GM19438 (cell line): ENCODE data around the gene CDH18.

ENCODE experiments used
- ATAC-seq: cut with Tn5 transposase; IDR thresholded peaks from one replicate; pipeline ENCODE4 v1.9.1; 2021; ENCODE audit warnings: low read depth; ENCODE audit not compliant: unreplicated experiment

CDH18 gene, protein sequence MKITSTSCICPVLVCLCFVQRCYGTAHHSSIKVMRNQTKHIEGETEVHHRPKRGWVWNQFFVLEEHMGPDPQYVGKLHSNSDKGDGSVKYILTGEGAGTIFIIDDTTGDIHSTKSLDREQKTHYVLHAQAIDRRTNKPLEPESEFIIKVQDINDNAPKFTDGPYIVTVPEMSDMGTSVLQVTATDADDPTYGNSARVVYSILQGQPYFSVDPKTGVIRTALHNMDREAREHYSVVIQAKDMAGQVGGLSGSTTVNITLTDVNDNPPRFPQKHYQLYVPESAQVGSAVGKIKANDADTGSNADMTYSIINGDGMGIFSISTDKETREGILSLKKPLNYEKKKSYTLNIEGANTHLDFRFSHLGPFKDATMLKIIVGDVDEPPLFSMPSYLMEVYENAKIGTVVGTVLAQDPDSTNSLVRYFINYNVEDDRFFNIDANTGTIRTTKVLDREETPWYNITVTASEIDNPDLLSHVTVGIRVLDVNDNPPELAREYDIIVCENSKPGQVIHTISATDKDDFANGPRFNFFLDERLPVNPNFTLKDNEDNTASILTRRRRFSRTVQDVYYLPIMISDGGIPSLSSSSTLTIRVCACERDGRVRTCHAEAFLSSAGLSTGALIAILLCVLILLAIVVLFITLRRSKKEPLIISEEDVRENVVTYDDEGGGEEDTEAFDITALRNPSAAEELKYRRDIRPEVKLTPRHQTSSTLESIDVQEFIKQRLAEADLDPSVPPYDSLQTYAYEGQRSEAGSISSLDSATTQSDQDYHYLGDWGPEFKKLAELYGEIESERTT

DNA sequence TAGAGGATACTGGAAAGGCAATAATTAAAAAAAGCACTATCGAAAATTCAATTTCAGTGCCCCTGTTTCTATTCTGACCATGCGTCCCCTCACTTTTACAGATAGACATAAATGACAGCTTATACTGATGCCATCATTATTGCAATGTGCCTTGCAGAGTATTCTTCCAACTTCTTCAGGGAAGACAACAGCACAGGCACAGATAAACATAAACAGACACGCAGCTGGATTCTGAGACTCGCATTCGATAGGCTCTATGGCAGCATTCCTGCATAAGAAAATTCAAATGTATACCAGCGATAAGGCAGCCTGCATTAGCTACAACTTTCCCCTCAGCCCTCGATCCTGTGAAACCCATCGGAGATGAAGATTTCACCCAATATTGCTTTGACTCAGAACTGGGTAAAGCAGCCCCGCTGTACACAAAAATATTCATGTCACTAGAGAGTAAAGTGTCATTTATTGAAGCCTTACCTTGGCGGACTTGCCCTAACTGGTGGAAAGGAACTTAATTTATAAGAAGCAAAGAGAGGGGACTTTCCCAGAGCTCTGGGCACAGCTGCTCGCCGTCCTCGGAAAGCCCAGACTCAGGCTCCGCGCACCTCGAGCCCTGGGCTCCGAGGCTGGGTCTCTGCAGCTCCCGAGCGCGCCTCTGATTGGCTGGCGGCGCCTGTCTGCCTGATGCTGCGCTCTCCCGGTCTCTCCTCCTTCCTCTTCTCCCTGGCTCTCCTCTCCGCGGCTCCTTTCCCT, at the start of gene CDH18:
CDH18 (minus strand) TSS at position 589 of the 750 bp plus-strand sequence. CDS start 149,214 bp downstream, outside the sequence.
- ATAC-seq, result no peak

DNA sequence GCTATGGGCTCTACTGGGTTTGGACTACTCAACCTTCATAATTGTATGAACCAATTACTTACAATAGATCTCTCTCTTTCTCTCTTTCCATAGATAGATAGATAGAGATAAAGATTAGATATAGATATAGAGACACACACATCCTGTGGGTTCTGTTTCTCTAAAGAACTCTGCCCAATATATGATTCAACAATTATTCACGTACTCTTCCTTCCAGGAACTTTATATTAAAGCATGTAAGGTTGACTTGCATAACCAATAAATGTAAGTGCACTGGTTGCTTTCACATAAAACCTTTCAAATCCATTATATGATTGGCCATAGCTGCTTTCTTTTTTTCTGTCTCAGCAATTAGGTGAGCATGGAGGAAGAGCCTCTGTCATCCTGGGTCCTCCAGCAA, 46.7 kb upstream of the CDH18 start:
- ATAC-seq, result no peak

DNA sequence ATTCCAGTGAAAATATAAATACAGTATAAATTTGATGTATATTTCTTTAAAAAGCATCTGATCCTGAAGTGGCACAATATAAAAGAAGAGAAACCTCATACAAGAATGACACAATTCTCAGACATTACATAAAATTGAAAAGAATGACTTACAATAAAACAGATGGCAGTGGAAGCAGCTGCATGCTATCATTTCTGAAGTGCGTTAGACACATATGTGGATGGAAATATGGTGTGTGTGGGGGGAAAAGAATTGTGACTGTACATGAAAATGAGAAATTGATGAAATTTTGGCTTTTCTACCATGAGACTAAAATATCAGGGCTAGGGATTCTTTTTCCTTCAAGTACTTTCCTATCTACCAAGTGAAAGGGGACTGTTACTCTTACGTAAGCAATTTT, 45.9 kb upstream of the CDH18 start:
- no peak for ATAC-seq

DNA sequence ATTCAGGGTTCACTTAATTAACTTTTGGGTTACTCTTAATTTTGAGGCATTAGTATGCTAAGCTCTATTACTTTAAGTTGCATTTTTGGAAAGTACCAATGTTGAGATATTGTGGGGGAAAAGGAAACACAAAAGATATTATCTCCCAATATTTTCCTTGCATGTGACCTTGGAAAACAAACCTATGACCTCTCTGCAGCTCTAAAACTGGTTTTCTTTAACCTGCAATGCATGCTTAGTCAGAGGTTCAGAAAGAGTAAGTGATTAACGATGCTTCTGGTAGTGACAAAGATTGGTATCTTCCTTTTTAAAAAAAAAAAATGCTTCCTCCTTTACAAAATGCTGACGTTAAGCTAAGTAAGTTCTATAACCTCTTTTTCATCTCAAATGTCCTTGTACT, 44.9 kb upstream of the CDH18 start:
- ATAC-seq, result no peak

DNA sequence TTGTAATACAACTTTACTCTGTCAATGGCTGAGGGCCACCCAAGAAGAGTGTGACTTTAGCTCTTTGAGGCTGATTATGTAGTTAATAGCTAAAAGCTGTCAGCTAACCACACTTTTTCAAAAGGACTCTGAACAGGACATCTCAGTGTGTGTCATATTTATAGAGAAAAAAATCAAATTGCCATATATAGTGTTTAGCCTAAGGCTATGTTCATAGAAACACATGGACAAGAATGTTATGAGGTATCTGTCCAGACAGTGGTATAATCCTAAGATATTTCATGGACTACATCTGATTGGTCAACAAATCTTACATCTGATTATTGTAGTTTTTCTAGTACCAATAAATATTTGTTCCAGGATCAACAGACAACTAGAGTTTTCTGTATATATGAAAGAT, 42.1 kb upstream of the CDH18 start:
- ATAC-seq, result no peak

DNA sequence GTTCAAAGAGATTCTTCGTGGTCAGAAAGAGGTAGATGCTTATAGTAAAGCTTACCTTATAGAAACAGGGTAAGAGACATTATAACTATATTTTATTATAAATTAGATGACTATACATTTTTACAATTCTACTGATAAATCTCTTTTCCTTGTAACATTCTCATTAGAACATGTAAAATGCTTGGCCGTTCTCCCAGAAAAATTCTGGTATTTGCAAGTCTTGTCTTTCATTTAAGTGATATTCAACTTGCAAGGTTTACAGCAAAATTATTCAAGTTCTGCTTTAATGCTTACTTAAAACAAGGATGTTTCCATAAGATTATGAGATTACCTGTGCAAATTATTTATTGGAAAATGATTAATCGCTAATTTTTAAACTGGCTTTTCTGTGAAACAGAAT, 41.3 kb upstream of the CDH18 start:
- ATAC-seq, result no peak

DNA sequence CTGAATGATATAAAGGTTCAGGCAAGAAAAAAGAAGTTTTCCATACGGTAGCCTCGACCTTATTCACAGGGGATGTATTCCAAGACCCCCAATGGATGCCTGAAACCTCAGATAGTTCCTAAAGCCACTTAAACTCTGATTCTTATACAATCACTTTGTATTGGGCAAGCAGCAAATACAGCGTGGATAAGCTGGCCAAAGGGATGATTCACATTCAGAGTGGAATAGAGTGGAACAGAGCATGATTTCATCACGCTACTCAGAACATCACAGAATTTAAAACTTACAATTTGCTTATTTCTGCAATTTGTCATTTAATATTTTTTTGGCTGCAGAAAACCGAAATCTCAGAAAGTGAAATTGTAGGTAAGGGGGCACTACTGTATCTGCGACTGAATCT, 40.5 kb upstream of the CDH18 start:
- ATAC-seq, result no peak

DNA sequence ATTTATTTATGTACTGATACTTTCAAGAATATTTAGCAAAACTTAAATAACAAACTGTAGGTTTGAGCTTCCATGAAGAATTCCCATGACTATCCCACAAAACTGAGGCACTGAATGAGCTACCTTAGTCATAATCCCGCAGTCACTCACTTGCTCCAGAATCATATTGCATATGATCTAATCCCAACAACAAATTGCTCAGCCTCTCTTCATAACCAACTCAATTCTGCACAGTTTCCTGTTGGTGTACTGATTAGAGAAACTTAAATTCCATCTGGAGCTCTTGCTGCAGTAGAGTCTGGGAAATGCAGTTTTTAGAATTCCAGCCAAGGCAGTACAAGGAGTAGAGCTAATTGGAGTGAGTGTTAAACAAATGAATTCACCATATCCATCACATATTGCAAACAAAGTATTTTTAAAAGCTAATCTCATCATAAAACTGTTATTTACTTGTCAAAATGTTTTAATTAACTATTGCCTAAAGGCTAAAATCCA, 35.7 kb upstream of the CDH18 start:
- no peak for ATAC-seq

DNA sequence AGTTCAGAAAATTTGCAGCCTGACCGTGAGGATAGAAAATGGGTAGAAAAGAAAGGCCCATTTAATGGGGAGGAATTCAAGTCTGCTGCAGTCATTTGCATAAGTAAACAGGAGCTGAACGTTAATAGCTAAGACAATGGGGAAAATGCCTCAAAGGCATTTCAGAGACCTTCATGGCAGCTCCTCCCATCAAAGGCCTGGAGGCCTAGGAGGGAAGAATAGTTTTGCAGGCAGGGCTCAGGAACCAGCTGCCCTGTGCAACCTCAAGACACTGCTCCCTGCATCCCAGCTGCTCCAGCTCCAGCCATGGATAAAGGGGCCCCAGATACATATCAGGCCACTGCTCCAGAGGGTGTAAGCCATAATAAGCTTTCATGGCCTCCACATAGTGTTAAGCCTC, 32.2 kb upstream of the CDH18 start:
- no peak for ATAC-seq

DNA sequence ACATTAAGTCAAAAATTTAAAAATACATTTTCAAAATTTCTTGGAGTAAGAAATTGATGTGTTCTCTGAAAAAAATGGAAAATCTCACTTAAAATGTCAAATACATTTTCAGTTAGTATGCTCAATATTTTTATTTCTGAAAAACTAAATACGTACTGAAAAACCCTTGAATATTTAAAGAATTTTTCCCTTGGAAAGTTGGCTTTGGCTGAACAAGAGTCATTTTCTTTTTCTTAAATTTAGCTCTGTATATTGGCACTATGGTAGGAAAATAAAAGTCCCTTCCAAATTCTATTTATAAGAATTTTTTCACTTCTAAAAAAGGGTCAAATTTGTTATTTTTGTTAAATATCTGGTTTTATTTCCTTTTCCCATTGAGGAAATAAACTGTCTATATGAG, 29.0 kb upstream of the CDH18 start:
- ATAC-seq, result no peak

DNA sequence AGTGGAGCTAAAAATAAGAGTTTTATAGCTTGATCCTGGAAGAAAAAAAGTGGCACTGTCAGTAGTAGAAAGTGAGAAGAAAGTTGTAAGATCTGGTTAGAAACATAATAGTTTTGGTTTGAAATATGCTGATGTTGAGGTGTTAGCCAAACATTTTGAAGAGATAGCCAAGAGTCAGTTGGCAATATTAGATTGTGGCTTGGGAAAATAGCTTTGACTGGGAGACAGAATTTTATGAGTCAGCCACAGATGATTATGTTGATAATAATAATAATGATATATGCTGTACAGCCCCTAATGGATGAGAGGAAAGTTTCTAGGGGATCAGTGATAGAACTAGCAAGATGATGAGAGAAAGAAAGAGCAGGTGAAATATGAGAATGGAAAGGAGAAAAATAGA, 12.4 kb upstream of the CDH18 start:
- ATAC-seq, result no peak

DNA sequence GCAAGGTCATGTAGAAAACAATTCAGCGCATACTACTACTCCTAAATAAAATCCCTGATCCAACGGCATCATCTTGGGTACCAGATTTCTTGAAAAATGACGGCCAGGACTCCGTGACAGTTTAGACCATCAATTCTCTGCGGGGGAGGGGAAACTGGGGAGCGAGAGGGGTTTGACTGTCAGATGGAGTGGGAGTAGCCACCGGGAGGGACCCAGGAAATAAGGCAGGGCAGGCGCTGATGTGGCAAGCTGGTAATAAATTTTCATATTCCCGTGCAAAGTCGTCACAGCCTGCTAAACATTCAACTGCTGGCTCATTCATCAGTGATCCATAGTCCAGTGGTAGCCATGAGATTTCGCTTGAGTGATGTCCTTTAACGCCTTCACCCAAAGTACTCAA, 457 bp upstream of the CDH18 start:
- no peak for ATAC-seq

DNA sequence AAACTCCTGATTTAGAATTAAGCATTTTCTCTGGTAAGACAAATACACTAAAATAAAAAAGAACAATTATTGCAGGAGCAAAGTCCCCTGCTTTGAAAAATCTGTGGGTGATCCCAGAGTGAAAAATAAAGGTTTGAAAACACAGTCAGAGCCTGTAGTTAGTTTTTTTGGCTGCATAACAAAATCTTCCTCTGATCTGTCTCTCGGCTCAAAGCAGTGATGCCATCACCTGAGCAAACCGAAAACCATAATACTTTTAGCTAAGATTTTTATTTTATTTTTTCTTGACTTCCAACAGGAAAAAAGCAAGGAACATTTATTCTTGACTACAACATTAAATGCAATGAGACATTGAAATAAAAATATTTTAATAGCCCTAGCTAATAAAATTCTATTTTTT, 1.2 kb downstream of the CDH18 start:
- no peak for ATAC-seq

DNA sequence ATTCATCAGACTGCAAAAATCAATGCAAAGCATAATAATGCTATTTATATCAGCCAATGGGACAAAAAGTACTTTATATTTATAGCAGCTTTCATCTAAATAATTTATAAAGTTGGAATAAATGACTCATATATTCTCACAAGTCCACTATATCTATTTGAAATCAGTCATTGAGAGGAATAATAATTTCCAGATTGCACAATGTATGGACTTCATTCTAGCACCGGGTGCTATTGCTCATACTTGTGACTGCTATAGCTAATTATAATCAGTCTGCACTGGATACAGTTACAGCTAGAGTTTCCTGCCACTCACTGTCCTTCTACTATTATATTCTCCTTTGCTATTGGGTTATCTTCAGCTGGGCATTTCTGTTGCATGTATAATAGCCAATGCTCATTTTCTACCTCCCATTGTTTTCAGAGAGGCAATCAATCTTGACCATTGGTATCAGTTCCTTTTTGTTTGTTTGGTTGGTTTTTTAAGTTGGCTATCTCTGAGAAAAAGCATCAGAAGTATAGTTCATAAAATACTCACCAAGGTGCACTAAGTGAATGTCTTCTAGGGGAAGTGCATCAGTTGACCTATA, 1.9 kb downstream of the CDH18 start:
- no peak for ATAC-seq

DNA sequence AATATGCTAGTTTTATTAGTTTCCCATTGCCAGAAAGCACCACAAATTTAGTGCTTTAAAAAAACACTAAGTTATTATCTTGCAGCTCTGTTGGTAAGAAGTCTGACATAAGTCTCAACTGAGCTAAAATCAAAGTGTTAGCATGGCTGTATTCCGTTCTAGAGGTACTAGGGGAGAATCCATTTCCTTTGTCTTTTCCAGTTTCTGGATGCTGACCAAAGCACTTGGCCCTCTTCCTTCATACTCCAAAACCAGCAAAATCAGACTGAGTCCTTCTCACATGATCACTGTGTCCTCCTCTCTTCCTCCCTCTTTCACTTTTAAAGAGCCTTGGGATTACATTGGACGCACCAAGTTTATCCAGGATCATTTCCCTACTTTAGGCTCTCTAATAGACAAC, 9.5 kb downstream of the CDH18 start:
- no peak for ATAC-seq

DNA sequence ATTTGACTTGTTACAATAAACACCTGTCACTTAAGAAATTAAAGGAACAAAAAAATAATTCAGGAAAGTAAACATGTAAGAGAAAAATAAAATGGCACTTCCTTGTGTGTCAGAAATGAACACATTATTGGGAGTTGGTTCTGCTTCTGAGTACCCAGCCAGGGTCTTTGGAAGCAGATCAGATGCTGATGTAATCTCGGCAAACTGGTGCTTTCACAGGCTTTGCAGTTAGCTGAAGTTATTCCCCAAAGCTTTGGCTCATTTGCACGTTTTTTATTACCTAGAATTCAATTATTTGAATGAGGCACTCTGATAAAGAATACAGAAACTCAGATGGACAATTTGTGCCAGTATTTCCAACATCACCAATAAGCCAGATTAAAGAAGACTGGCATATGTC, 10.9 kb downstream of the CDH18 start:
- ATAC-seq, result no peak

DNA sequence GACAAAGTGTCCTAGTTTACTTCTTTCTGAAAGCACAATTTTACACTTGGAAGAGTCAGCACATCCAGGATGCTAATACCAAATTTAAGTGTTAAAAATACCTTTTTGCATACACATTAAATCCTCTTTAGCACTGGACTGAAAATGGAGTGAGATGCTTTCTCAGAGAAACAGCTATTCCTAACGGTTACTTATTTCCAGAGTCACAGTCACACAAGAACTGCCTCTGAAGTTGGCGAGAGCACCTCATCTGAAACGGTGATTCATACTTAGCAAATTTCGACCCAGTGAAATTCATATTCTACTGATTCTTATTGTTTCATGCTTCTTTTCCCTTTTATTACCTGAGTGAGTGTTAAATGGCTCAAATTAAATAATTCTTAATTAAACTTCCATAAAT, 12.2 kb downstream of the CDH18 start:
- ATAC-seq, result no peak

DNA sequence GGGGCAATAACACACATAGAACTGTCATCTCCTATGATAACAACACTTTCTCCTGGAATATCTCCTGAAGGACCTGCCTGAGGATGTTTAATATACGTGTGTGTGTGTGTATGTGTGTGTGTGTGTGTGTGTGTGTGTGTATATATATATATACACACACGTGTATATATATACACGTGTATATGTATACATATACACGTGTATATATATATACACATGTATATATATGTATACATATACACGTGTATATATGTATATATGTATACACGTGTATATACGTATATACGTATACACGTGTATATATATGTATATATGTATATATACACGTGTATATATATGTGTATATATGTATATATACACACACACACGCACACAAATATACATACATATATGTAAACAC, 27.5 kb downstream of the CDH18 start:
- no peak for ATAC-seq

DNA sequence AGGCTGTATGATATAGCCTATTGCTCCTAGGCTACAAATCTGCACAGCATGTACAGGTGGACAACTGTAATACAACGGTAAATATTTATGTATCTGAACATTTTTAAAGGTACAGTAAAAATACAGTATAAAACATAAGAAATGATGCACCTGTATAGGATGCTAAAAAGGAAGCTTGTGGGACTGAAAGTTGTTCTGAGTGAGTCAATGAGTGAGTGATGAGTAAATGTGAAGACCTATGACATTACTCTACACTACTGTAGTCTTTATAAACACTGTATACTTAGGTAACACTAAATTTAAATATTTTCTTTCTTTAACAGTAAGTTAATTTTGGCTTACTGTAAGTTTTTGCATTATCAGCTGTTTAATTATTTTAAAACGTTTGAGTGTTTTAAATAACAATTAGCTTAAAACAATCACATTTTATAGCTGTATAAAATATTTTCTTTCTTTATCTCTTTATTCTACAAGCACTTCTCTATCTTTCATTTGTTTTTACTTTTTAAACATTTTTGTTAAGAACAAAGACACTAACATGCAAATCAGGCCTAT, 28.1 kb downstream of the CDH18 start:
- ATAC-seq, result no peak

DNA sequence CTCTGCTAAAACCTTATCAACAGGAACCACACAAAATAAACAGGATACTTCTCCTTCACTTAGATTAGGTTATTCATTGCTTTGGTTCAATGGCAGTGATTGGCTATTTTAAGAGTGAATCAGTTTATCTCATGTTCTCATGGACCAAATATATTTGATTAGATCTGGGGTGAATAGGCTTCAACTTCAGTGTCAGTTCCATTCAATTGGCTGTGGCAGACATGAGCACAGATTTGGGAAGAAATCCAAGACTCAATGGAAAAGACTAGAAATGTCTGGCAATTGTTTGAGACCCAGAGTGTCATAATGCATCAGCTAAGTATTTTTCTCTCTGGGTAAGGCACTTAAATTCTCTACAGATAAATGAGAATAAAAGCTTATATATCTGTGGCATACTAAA, 37.1 kb downstream of the CDH18 start:
- no peak for ATAC-seq
